ENCODE results near the gene PRF1. TPM values are rescaled to one million over a fixed set of nuclear protein-coding genes. Genes with fewer than 3 reads are reported as not detected.
"Not testable (repeated sequence)": the region's sequence is repeated elsewhere in the genome, so short reads cannot be mapped to it uniquely, and the experiment has no call there.

Gene PRF1
- total RNA-seq, 1 experiment from 2014 or later = 0.26 TPM

DNA sequence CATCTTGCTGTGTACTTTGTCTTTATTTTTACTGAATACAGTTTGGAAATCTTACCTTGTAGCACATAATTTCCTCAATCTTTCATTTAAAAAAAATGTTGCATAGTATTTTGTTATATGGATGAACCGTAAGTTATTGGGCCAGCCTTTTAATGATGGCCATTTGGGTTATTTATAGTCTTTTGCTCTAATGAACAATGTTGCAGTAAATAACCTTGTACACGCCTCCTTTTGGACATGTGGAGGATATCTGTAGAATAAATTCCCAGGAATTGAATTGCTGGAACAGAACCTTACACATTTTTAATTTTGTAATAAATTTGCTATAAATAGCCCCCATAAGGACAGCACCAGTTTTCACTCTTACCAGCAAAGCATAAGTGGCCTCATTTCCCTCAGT lies 12.7 kb upstream of the PRF1 start:
- no peaks in the 10 kb centered on the region for H4K20me1 ChIP-seq (ENCODE audit: insufficient read depth, low read depth, low read length)
- H3K27me3 ChIP-seq (ENCODE audit: low read length) = no peaks in the 10 kb centered on the region
- H2AFZ ChIP-seq (ENCODE audit: low read length) = no peak overlapping the region
- H3K27ac ChIP-seq (ENCODE audit: low read length) = no peak overlapping the region
- H3K9me2 ChIP-seq (replicated peaks; ENCODE audit: insufficient read depth, low read length) = no peaks in the 10 kb centered on the region
- DNase-seq = no peak
- no peak overlapping the region for H3K4me2 ChIP-seq (ENCODE audit: low read depth, low read length, poor library complexity, severe bottlenecking)
- H3K36me3 ChIP-seq (ENCODE audit: insufficient read depth, low read length) = no peaks in the 10 kb centered on the region
- no peaks in the 10 kb centered on the region for H3K79me2 ChIP-seq (ENCODE audit: low read length)
- H3K4me1 ChIP-seq (ENCODE audit: low read length) = no peaks in the 10 kb centered on the region
- no peak overlapping the region for H3K9ac ChIP-seq (ENCODE audit: low read length)
- H3K9me3 ChIP-seq (ENCODE audit: low read length) = no peaks in the 10 kb centered on the region
- H3K4me3 ChIP-seq (ENCODE audit: low read length) = no peak overlapping the region

DNA sequence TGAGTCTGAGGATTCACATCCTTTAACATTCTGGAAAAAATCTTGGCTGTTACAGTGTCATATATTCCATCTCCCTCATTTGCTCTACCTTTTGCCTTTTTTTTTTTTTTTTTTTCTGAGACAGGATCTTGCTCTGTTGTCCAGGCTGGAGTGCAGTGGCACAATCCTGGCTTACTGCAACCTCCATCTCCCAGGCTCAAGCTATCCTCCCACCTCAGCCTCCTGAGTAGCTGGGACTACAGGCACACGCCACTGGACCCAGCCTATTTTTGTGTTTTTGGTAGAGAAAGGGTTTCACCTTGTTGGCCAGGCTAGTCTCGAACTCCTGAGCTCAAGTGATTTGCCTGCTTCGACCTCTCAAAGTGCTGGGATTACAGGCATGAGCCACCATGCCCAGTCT lies 11.8 kb upstream of the PRF1 start:
- H3K27ac ChIP-seq (ENCODE audit: low read length); H3K9me3 ChIP-seq (ENCODE audit: low read length); H3K9ac ChIP-seq (ENCODE audit: low read length); H3K9me2 ChIP-seq (replicated peaks; ENCODE audit: insufficient read depth, low read length); H4K20me1 ChIP-seq (ENCODE audit: insufficient read depth, low read depth, low read length); H3K36me3 ChIP-seq (ENCODE audit: insufficient read depth, low read length); H3K27me3 ChIP-seq (ENCODE audit: low read length); H3K4me1 ChIP-seq (ENCODE audit: low read length); H3K4me2 ChIP-seq (ENCODE audit: low read depth, low read length, poor library complexity, severe bottlenecking); H2AFZ ChIP-seq (ENCODE audit: low read length); H3K4me3 ChIP-seq (ENCODE audit: low read length); DNase-seq; H3K79me2 ChIP-seq (ENCODE audit: low read length): not testable (repeated sequence)

GRCh38 chr10:70613941-70614340 lies 11.4 kb upstream of the PRF1 start:
- Histone ChIP-seq H3K4me1 (ENCODE audit: low read length) (no peaks in the 10 kb centered on the region), H3K9me2 (replicated peaks; ENCODE audit: insufficient read depth, low read length) (no peaks in the 10 kb centered on the region), H4K20me1 (ENCODE audit: insufficient read depth, low read depth, low read length) (no peaks in the 10 kb centered on the region), H3K27me3 (ENCODE audit: low read length) (no peaks in the 10 kb centered on the region), H3K9ac (ENCODE audit: low read length) (no peak overlapping the region), H3K36me3 (ENCODE audit: insufficient read depth, low read length) (no peaks in the 10 kb centered on the region), H3K79me2 (ENCODE audit: low read length) (no peaks in the 10 kb centered on the region), H3K4me3 (ENCODE audit: low read length) (no peak overlapping the region), H3K27ac (ENCODE audit: low read length) (no peak overlapping the region), H3K4me2 (ENCODE audit: low read depth, low read length, poor library complexity, severe bottlenecking) (no peak overlapping the region), H3K9me3 (ENCODE audit: low read length) (no peaks in the 10 kb centered on the region), H2AFZ (ENCODE audit: low read length) (no peak overlapping the region)
- DNase-seq = no peak

DNA sequence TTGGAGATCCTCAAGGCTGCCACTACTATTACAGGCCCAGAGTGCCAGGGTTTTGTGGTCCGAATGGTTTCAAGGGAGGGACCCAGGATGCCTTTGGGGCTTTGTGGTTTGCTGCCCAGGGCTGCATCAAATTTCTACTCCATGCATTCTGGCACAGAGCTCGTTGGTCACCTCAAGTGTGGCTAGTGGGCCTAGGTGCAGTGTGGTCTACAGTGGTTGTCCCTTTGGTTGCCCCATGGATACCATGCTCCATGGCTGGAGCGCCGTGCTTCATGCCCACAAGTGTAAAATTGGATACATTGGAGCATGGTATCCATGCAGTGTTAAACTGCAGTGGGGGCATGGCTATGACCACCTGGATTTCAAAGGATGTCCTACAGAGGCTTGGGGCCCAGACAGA lies 5.4 kb upstream of the PRF1 start:
- Histone ChIP-seq H3K9ac (ENCODE audit: low read length) (no peak overlapping the region), H3K4me1 (ENCODE audit: low read length) (no peaks in the 10 kb centered on the region), H3K4me3 (ENCODE audit: low read length) (no peak overlapping the region), H2AFZ (ENCODE audit: low read length) (no peak overlapping the region), H3K36me3 (ENCODE audit: insufficient read depth, low read length) (no peaks in the 10 kb centered on the region), H3K27me3 (ENCODE audit: low read length) (no peaks in the 10 kb centered on the region), H3K4me2 (ENCODE audit: low read depth, low read length, poor library complexity, severe bottlenecking) (no peak overlapping the region), H3K9me3 (ENCODE audit: low read length) (no peaks in the 10 kb centered on the region), H3K9me2 (replicated peaks; ENCODE audit: insufficient read depth, low read length) (no peaks in the 10 kb centered on the region), H4K20me1 (ENCODE audit: insufficient read depth, low read depth, low read length) (no peaks in the 10 kb centered on the region), H3K79me2 (ENCODE audit: low read length) (no peaks in the 10 kb centered on the region), H3K27ac (ENCODE audit: low read length) (no peak overlapping the region)
- DNase-seq = no peak

DNA sequence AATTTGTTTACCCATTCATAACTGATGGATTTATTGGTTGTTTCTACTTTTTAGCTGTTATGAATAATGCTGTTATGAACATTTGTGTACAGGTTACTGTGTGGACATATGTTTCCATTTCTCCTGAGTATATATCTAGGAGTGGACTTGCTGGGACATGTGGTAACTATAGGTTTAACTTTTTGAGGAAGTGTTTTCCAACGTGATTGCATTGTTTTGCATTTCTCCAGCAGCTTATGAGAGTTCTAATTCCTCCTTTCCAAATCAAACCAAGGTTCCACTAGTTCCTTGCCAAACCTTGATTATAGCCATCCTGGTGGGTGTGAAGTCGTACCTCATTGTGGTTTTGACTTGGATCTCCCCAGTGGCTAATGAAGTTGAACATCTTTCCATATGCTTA lies 2.6 kb upstream of the PRF1 start:
- Histone ChIP-seq H3K79me2 (ENCODE audit: low read length) (no peaks in the 10 kb centered on the region), H3K4me2 (ENCODE audit: low read depth, low read length, poor library complexity, severe bottlenecking) (no peak overlapping the region)

GRCh38 chr10:70604106-70604505 lies 1.6 kb upstream of the PRF1 start:
- Histone ChIP-seq H3K36me3 (ENCODE audit: insufficient read depth, low read length) (no peaks in the 10 kb centered on the region), H3K79me2 (ENCODE audit: low read length) (no peaks in the 10 kb centered on the region), H3K9ac (ENCODE audit: low read length) (no peak overlapping the region), H3K4me1 (ENCODE audit: low read length) (no peaks in the 10 kb centered on the region), H3K27me3 (ENCODE audit: low read length) (no peaks in the 10 kb centered on the region), H3K4me2 (ENCODE audit: low read depth, low read length, poor library complexity, severe bottlenecking) (no peak overlapping the region), H2AFZ (ENCODE audit: low read length) (no peak overlapping the region), H3K9me2 (replicated peaks; ENCODE audit: insufficient read depth, low read length) (no peaks in the 10 kb centered on the region), H3K27ac (ENCODE audit: low read length) (no peak overlapping the region), H4K20me1 (ENCODE audit: insufficient read depth, low read depth, low read length) (no peaks in the 10 kb centered on the region), H3K9me3 (ENCODE audit: low read length) (no peaks in the 10 kb centered on the region), H3K4me3 (ENCODE audit: low read length) (no peak overlapping the region)
- no peak for DNase-seq

More for the DNA sequence above, 2.6 kb upstream of the PRF1 start:
- no peak overlapping the region for H2AFZ ChIP-seq (ENCODE audit: low read length)
- H3K9me3 ChIP-seq (ENCODE audit: low read length) = no peaks in the 10 kb centered on the region
- no peaks in the 10 kb centered on the region for H3K4me1 ChIP-seq (ENCODE audit: low read length)
- no peak overlapping the region for H3K9ac ChIP-seq (ENCODE audit: low read length)
- H3K36me3 ChIP-seq (ENCODE audit: insufficient read depth, low read length) = no peaks in the 10 kb centered on the region
- H3K4me3 ChIP-seq (ENCODE audit: low read length) = no peak overlapping the region
- DNase-seq = no peak
- H3K9me2 ChIP-seq (replicated peaks; ENCODE audit: insufficient read depth, low read length) = no peaks in the 10 kb centered on the region
- H3K27me3 ChIP-seq (ENCODE audit: low read length) = no peaks in the 10 kb centered on the region
- no peak overlapping the region for H3K27ac ChIP-seq (ENCODE audit: low read length)
- H4K20me1 ChIP-seq (ENCODE audit: insufficient read depth, low read depth, low read length) = no peaks in the 10 kb centered on the region

- Histone ChIP-seq H3K4me1 (ENCODE audit: low read length) (no peaks in the 10 kb centered on the region), H2AFZ (ENCODE audit: low read length) (no peak overlapping the region), H3K4me3 (ENCODE audit: low read length) (no peak overlapping the region), H3K79me2 (ENCODE audit: low read length) (no peaks in the 10 kb centered on the region), H3K9me3 (ENCODE audit: low read length) (no peaks in the 10 kb centered on the region), H3K36me3 (ENCODE audit: insufficient read depth, low read length) (no peaks in the 10 kb centered on the region), H3K9ac (ENCODE audit: low read length) (no peak overlapping the region), H3K27me3 (ENCODE audit: low read length) (no peaks in the 10 kb centered on the region), H4K20me1 (ENCODE audit: insufficient read depth, low read depth, low read length) (no peaks in the 10 kb centered on the region), H3K9me2 (replicated peaks; ENCODE audit: insufficient read depth, low read length) (no peaks in the 10 kb centered on the region), H3K4me2 (ENCODE audit: low read depth, low read length, poor library complexity, severe bottlenecking) (no peak overlapping the region), H3K27ac (ENCODE audit: low read length) (no peak overlapping the region)
- DNase-seq = no peak
Observed at GRCh38 chr10:70603449-70603801, 884 bp upstream of the PRF1 start.

GRCh38 chr10:70601746-70602145 lies 795 bp downstream of the PRF1 start:
- no peak overlapping the region for H2AFZ ChIP-seq (ENCODE audit: low read length)
- no peaks in the 10 kb centered on the region for H3K4me1 ChIP-seq (ENCODE audit: low read length)
- H3K9me2 ChIP-seq (replicated peaks; ENCODE audit: insufficient read depth, low read length) = no peaks in the 10 kb centered on the region
- H3K9me3 ChIP-seq (ENCODE audit: low read length) = no peaks in the 10 kb centered on the region
- no peak overlapping the region for H3K9ac ChIP-seq (ENCODE audit: low read length)
- H3K27me3 ChIP-seq (ENCODE audit: low read length) = no peaks in the 10 kb centered on the region
- H3K4me2 ChIP-seq (ENCODE audit: low read depth, low read length, poor library complexity, severe bottlenecking) = no peak overlapping the region
- no peak overlapping the region for H3K4me3 ChIP-seq (ENCODE audit: low read length)
- H3K79me2 ChIP-seq (ENCODE audit: low read length) = no peaks in the 10 kb centered on the region
- no peak for DNase-seq
- no peak overlapping the region for H3K27ac ChIP-seq (ENCODE audit: low read length)
- no peaks in the 10 kb centered on the region for H4K20me1 ChIP-seq (ENCODE audit: insufficient read depth, low read depth, low read length)
- H3K36me3 ChIP-seq (ENCODE audit: insufficient read depth, low read length) = no peaks in the 10 kb centered on the region

Data from Karpas-422 (cell line).